IPS-18c (cell line): Measurements from ENCODE around the gene SLC35E3.
"Not testable (repeated sequence)": the region's sequence is repeated elsewhere in the genome, so short reads cannot be mapped to it uniquely, and the experiment has no call there.

Source experiments
- H3K4me3 ChIP-seq: 2 replicates; pipeline ENCODE4 v1.7.0; 2013; ENCODE audit warnings: low read depth, mild to moderate bottlenecking, low read length, moderate library complexity; ENCODE audit not compliant: insufficient read depth
- H3K9me3 ChIP-seq: one replicate; pipeline ENCODE4 v1.6.1; 2013; ENCODE audit warnings: mild to moderate bottlenecking, low read length, moderate library complexity; ENCODE audit not compliant: control insufficient read depth, insufficient read depth

SLC35E3 gene

GRCh38 chr12:68789144-68789878 lies 43.3 kb downstream of the SLC35E3 start:
- no peak overlapping the region for H3K4me3 ChIP-seq
- peaks cover 2% of the 10 kb centered on the region for H3K9me3 ChIP-seq

- H3K4me3 ChIP-seq, result no peak overlapping the region
- no peaks in the 10 kb centered on the region for H3K9me3 ChIP-seq
These were observed 44.3 kb downstream of the SLC35E3 start for GRCh38 chr12:68790081-68790951.

- H3K4me3 ChIP-seq, result no peak overlapping the region
- H3K9me3 ChIP-seq, result no peaks in the 10 kb centered on the region
These were observed 44.9 kb downstream of the SLC35E3 start for GRCh38 chr12:68790952-68791234.

GRCh38 chr12:68791897-68792481 lies 46.0 kb downstream of the SLC35E3 start:
- no peak overlapping the region for H3K4me3 ChIP-seq
- H3K9me3 ChIP-seq, result no peaks in the 10 kb centered on the region

GRCh38 chr12:68792952-68793351 lies 47.0 kb downstream of the SLC35E3 start:
- Histone ChIP-seq H3K4me3 (no peak overlapping the region), H3K9me3 (no peaks in the 10 kb centered on the region)

DNA sequence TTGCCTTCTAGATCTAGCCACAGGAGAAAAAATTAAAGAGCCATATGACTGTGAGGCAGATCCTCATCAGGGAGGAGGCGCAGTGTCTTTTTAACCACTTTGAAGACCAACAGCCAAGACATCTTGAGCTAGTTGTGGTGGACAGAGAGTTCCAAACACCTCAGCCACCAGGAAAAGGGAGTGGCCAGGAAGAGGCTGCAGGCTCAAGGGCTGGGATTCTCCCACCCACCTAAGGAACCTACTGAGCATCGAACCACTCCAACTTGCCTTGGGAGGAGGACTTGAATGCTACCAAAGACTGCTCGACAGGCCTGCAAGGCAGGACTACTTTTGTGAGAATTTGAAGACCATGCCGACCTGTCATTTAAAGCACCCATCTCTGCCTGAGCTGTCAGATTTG lies 47.5 kb downstream of the SLC35E3 start:
- Histone ChIP-seq H3K9me3 (no peaks in the 10 kb centered on the region), H3K4me3 (no peak overlapping the region)

DNA sequence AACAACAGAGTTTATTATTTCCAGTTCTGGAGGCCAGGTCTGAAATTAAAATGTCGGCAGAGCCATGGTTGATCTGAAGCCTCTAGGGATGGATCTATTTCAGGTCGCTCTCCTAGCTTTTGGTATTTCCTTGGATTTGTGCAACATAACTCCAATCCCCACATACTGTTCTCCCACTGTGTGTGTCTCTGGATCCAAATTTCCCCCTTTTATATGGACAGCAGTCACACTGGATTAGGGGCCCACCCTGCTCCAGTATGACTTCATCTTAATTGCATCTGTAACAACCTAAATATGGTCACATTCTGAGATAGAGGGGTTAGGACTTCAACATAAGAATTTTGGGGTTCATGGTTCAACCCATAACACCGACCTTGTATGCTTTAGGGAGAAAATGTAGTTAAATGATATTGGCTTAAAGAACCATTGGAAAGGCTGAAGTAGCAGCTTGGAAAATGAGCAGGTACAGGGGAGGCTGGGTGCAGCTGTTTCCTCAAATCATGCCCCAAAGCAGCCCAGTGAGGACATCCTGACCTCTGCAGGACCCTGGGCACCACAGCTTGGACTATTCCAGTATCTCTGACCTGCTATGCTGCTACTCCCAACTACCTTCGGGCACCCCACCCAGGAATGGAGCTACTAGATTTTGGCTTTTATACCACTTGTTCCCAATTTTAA lies 48.1 kb downstream of the SLC35E3 start:
- no peak overlapping the region for H3K4me3 ChIP-seq
- H3K9me3 ChIP-seq, result no peaks in the 10 kb centered on the region

DNA sequence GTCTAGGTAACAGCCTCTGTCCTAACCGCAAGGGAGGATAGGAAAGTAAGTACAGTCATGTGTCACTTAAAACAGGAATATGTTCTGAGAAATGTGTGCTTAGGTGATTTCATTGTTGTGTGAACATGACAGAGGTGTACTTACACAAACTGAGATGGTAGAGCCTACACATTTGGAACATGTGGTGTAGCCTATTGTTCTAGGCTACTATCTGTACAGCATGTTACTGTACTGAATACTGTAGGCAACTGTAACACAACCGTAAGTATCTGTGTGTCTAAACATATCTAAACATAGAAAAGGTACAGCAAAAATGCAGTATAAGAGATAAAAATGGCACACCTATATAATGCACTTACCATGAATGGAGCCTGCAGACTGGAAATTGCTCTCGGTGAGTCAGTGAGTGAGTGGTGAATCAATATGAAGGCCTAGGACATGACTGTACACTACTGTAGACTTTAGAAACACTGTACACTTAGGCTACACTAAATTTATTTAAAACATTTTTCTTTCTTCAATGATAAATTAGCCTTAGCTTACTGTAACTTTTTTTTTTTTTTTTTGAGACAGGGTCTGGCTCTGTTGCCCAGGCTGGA lies 48.8 kb downstream of the SLC35E3 start:
- H3K4me3 ChIP-seq, result no peak overlapping the region
- no peaks in the 10 kb centered on the region for H3K9me3 ChIP-seq

- H3K4me3 ChIP-seq, result no peak overlapping the region
- H3K9me3 ChIP-seq, result no peaks in the 10 kb centered on the region
These were observed 50.4 kb downstream of the SLC35E3 start for GRCh38 chr12:68796399-68796798.

- no peak overlapping the region for H3K4me3 ChIP-seq
- H3K9me3 ChIP-seq, result no peaks in the 10 kb centered on the region
These were observed 52.9 kb downstream of the SLC35E3 start for GRCh38 chr12:68798882-68799234.

DNA sequence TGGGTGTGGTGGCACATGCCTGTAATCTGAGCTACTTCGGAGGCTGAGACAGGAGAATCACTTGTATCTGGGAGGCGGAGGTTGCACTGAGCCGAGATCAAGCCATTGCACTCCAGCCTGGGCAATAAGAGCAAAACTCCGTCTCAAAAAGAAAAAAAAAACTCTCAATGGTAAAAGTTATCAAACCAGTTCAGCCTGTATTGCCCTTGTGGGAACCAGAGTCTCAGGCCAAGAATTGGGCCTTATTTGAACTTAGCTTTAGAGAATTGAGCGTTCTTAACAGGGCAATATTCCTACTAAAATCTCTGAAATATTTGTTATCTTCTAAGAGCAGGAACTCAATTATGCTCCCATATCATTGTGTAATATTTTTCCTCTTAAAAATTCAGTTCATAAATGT lies 54.3 kb downstream of the SLC35E3 start:
- Histone ChIP-seq H3K9me3 (no peaks in the 10 kb centered on the region), H3K4me3 (no peak overlapping the region)

- not testable (repeated sequence) for H3K9me3 ChIP-seq, H3K4me3 ChIP-seq
These were observed 55.1 kb downstream of the SLC35E3 start for GRCh38 chr12:68801124-68801523.

GRCh38 chr12:68802372-68802745 lies 56.4 kb downstream of the SLC35E3 start:
- H3K9me3 ChIP-seq, H3K4me3 ChIP-seq: not testable (repeated sequence)

- not testable (repeated sequence) for H3K4me3 ChIP-seq, H3K9me3 ChIP-seq
These were observed 57.1 kb downstream of the SLC35E3 start for GRCh38 chr12:68802911-68803651.

DNA sequence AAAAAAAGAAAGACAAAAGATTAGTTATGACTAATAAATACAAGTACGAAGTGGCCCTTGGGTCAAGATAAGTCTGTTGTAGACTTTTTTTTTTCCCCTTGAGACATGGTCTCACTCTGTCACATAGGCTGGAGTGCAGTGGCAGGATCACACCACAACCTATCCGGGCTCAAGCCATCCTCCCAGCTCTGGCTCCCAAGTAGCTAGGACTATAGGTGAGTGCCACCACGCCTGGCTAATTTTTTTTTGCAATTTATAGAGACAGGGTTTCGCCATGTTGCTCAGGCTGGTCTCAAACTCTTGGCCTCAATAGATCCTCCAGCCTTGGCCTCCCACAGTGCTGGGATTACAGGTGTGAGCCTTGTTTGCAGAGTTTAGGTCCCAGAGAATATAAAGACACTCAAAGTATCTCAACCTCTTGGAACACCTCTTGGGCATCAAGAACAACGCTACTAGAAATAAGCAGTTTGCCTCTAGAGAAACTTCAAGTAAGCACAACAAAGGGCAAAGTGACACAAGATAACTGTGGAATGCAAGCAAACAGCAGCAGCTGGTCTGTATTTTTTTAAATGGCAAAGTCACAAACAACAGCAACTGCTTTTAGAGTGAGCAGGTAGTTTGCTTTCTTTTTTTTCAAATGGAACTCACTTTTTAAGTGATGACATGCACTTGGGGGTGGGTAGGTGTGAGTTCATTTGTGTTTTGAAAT lies 58.1 kb downstream of the SLC35E3 start:
- no peak overlapping the region for H3K4me3 ChIP-seq
- no peaks in the 10 kb centered on the region for H3K9me3 ChIP-seq
